ENCODE data around the gene CBLN3. TPM values are rescaled to one million over a fixed set of nuclear protein-coding genes. Genes with fewer than 3 reads are reported as not detected.

CBLN3 gene
- total and polyA plus RNA-seq, 5 experiments from 2014 or later, result 0.23 to 4.8 (median 3.9) TPM; not detected in 2

GRCh38 chr14:24417832-24418491, 11.5 kb downstream of the CBLN3 start:
- Mint-ChIP-seq H3K4me3 (no peak overlapping the region), H3K27ac (no peak overlapping the region), H3K36me3 (no peaks in the 10 kb centered on the region), H3K4me1 (no peaks in the 10 kb centered on the region), H3K27me3 (peaks cover 0 to 20% (median 7%) of the 10 kb centered on the region in 5 donors), H3K9me3 (no peaks in the 10 kb centered on the region)
- ATAC-seq, result no peak
- POLR2A ChIA-PET, result interaction anchor here (1.1 to 1.5 kb wide), 2 partner anchors 11 to 118 kb away, joined by 3 read pairs; partner anchors contain the start of genes DHRS1 and NOP9
- DNase-seq, result peak in 1 of 10 donors; percentile 37

GRCh38 chr14:24416932-24417619, 12.4 kb downstream of the CBLN3 start:
- ATAC-seq (no peak), DNase-seq (peak in 1 of 10 donors; percentile 60)
- POLR2A ChIA-PET, result interaction anchor here (1.5 kb wide), 1 partner anchor 11 kb away, joined by 3 read pairs; no protein-coding TSS in a partner anchor
- H3K4me1 Mint-ChIP-seq, result no peaks in the 10 kb centered on the region
- no peaks in the 10 kb centered on the region for H3K36me3 Mint-ChIP-seq
- no peak overlapping the region for H3K4me3 Mint-ChIP-seq
- H3K27ac Mint-ChIP-seq, result no peak overlapping the region
- H3K9me3 Mint-ChIP-seq, result no peaks in the 10 kb centered on the region
- peaks cover 0 to 20% (median 7%) of the 10 kb centered on the region in 5 donors for H3K27me3 Mint-ChIP-seq

GRCh38 chr14:24416254-24416931, 13.1 kb downstream of the CBLN3 start:
- ATAC-seq (no peak), DNase-seq (peak in 1 of 10 donors; percentile 23)
- no peak overlapping the region for H3K27ac Mint-ChIP-seq
- POLR2A ChIA-PET, result no interaction called here
- H3K9me3 Mint-ChIP-seq, result no peaks in the 10 kb centered on the region
- H3K4me1 Mint-ChIP-seq, result no peaks in the 10 kb centered on the region
- no peaks in the 10 kb centered on the region for H3K36me3 Mint-ChIP-seq
- H3K4me3 Mint-ChIP-seq, result no peak overlapping the region
- peaks cover 0 to 20% (median 7%) of the 10 kb centered on the region in 5 donors for H3K27me3 Mint-ChIP-seq

DNA sequence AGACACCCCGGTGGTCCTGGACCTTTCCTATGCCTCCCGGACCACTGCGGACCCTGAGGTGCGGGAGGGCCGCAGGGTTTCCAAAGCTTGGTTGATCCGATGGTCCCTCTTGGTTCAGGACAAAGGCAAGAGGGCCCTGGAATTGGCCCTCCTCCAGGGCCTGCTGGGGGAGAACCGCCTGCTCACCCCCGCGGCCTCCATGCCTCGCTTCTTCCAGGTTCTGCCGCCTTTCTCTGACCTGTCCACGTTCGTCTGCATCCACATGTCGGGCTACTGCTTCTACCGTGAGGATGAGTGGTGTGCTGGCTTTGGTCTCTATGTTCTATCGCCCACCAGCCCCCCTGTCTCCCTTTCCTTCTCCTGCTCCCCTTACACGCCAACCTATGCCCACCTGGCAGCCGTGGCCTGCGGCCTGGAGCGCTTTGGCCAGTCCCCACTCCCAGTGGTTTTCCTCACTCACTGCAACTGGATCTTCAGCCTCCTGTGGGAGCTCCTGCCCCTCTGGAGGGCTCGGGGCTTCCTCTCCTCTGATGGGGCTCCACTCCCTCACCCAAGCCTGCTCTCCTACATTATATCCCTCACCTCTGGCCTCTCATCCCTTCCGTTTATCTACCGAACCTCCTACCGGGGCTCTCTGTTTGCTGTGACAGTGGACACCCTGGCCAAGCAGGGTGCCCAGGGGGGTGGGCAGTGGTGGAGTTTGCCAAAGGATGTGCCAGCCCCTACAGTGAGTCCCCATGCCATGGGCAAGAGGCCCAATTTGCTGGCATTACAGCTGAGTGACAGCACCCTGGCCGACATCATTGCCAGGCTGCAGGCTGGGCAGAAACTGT, 13.8 kb downstream of the CBLN3 start:
- DNase-seq (peak in 1 of 10 donors; percentile 30), ATAC-seq (no peak)
- Mint-ChIP-seq H3K9me3 (no peaks in the 10 kb centered on the region), H3K36me3 (no peaks in the 10 kb centered on the region), H3K4me1 (no peaks in the 10 kb centered on the region), H3K27ac (no peak overlapping the region), H3K4me3 (no peak overlapping the region), H3K27me3 (peaks cover under 1 to 20% (median 7%) of the 10 kb centered on the region in 5 donors)
- POLR2A ChIA-PET, result no interaction called here

DNA sequence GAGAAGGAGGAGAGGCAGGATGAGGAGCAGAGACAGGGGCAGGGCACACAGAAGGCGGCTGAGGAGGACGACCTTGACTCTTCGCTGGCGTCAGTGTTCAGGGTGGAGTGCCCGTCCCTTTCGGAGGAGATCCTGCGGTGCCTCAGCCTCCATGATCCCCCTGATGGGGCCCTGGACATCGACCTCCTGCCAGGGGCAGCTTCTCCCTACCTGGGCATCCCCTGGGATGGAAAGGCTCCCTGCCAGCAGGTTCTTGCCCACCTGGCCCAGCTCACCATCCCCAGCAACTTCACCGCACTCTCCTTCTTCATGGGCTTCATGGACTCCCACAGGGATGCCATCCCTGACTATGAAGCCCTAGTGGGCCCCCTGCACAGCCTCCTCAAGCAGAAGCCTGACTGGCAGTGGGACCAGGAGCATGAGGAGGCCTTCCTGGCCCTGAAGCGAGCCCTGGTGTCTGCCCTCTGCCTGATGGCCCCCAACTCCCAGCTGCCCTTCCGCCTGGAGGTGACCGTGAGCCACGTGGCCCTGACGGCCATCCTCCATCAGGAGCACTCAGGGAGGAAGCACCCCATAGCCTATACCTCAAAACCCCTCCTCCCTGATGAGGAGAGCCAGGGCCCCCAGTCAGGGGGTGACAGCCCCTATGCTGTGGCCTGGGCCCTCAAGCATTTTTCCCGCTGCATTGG, 14.6 kb downstream of the CBLN3 start:
- Mint-ChIP-seq H3K27me3 (peaks cover 1 to 20% (median 7%) of the 10 kb centered on the region in 5 donors), H3K36me3 (no peaks in the 10 kb centered on the region), H3K27ac (peak overlapping the region in 1 of 10 donors; percentile 27), H3K4me3 (no peak overlapping the region), H3K4me1 (no peaks in the 10 kb centered on the region), H3K9me3 (no peaks in the 10 kb centered on the region)
- peak in 1 of 10 donors; percentile 41 for DNase-seq
- no peak for ATAC-seq
- POLR2A ChIA-PET, result interaction anchor here (1.4 kb wide), 1 partner anchor 17 kb away, joined by 3 read pairs; no protein-coding TSS in a partner anchor

- no peak overlapping the region for H3K27ac Mint-ChIP-seq
- H3K9me3 Mint-ChIP-seq, result no peaks in the 10 kb centered on the region
- H3K36me3 Mint-ChIP-seq, result no peaks in the 10 kb centered on the region
- POLR2A ChIA-PET, result interaction anchor here (0.9 to 1.4 kb wide), 2 partner anchors 16 to 17 kb away, joined by 3 read pairs; partner anchors contain the start of genes CBLN3 and KHNYN
- H3K4me3 Mint-ChIP-seq, result no peak overlapping the region
- peaks cover 1 to 14% (median 5%) of the 10 kb centered on the region in 5 donors for H3K27me3 Mint-ChIP-seq
- no peak for DNase-seq
- H3K4me1 Mint-ChIP-seq, result no peaks in the 10 kb centered on the region
- no peak for ATAC-seq
These were observed 15.4 kb downstream of the CBLN3 start for GRCh38 chr14:24414077-24414476.

- Mint-ChIP-seq H3K4me3 (no peak overlapping the region), H3K27me3 (peaks cover 0 to 9% (median 3%) of the 10 kb centered on the region in 5 donors), H3K4me1 (no peaks in the 10 kb centered on the region), H3K9me3 (no peaks in the 10 kb centered on the region), H3K27ac (no peak overlapping the region), H3K36me3 (no peaks in the 10 kb centered on the region)
- ATAC-seq, result peak; percentile 53 to 70
- POLR2A ChIA-PET, result no interaction called here
- DNase-seq, result peak in 3 of 10 donors; percentile 26 to 53 (median 28)
These were observed 17.8 kb downstream of the CBLN3 start for GRCh38 chr14:24411443-24412389.

DNA sequence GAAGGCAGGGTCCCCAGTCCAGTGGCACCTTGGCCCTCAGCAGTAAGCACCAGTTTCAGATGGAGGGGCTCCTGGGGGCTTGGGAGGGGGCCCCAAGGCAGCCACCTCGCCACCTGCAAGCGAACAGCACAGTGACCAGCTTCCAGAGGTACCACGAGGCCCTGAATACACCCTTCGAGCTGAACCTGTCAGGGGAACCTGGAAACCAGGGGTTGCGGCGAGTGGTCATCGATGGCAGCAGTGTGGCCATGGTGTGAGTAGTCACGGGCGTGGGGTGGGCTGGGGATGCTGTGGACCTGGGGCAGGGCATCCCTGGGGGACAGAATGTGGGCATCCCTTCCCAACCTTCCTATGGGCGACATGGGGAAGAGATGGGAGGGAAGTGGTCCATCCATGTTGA, 19.5 kb downstream of the CBLN3 start:
- ATAC-seq (no peak), DNase-seq (no peak)
- Mint-ChIP-seq H3K4me1 (no peaks in the 10 kb centered on the region), H3K9me3 (no peaks in the 10 kb centered on the region), H3K4me3 (no peak overlapping the region), H3K36me3 (no peaks in the 10 kb centered on the region), H3K27me3 (peaks cover 0 to 14% (median 4%) of the 10 kb centered on the region in 5 donors), H3K27ac (no peak overlapping the region)
- POLR2A ChIA-PET, result no interaction called here

- ATAC-seq (no peak), DNase-seq (no peak)
- Mint-ChIP-seq H3K27ac (no peak overlapping the region), H3K4me3 (no peak overlapping the region), H3K9me3 (no peaks in the 10 kb centered on the region), H3K4me1 (no peaks in the 10 kb centered on the region), H3K27me3 (peaks cover 0 to 14% (median 4%) of the 10 kb centered on the region in 5 donors), H3K36me3 (no peaks in the 10 kb centered on the region)
- POLR2A ChIA-PET, result interaction anchor here (1.0 to 1.3 kb wide), 2 partner anchors 22 to 43 kb away, joined by 3 read pairs; no protein-coding TSS in a partner anchor
These were observed 20.3 kb downstream of the CBLN3 start for GRCh38 chr14:24409192-24409591.

DNA sequence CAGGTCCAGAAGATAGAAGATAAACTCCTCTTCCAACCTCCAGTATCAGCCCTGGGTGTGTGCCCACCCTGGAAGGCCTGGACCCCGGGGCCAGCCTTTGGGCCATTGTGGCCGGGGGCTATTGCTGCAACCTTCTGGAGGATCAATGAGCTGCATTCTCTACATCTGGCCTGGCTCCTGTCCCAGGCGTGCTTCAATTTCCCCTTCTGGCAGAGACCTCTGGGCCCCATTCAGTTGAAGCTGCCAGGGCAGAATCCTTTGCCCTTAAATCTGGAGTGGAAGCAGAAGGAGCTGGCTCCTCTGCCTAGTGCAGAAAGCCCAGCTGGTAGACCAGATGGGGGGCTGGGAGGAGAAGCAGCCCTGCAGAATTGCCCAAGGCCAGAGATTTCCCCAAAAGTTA, 20.7 kb downstream of the CBLN3 start:
- ATAC-seq, result no peak
- H3K27ac Mint-ChIP-seq, result no peak overlapping the region
- H3K4me3 Mint-ChIP-seq, result no peak overlapping the region
- H3K36me3 Mint-ChIP-seq, result no peaks in the 10 kb centered on the region
- peaks cover 0 to 14% (median 4%) of the 10 kb centered on the region in 5 donors for H3K27me3 Mint-ChIP-seq
- no peaks in the 10 kb centered on the region for H3K4me1 Mint-ChIP-seq
- no peaks in the 10 kb centered on the region for H3K9me3 Mint-ChIP-seq
- no peak for DNase-seq
- POLR2A ChIA-PET, result interaction anchor here (1.0 to 1.3 kb wide), 2 partner anchors 23 to 42 kb away, joined by 3 read pairs; no protein-coding TSS in a partner anchor

Measured in naive thymus-derived CD8-positive, alpha-beta T cell (primary cell).